Neural progenitor cell (in vitro differentiated cells): ENCODE data around the gene GAD1. TPM values are rescaled to one million over a fixed set of nuclear protein-coding genes. Genes with fewer than 3 reads are reported as not detected.

Experiments
- DNase-seq: peaks from one replicate; pipeline ENCODE4 v3.0.0-alpha.2; 2016; ENCODE audit warnings: low spot score
- H2AFZ ChIP-seq: fragments of 200-600 bp; sonication (generic); replicated peaks from 2 replicates; pipeline ENCODE4 v1.6.1; 2016; ENCODE audit warnings: antibody characterized with exemption
- H3F3A ChIP-seq: fragments of 200-600 bp; sonication (generic); 2 replicates; pipeline ENCODE4 v1.6.1; 2016; ENCODE audit warnings: antibody characterized with exemption, low read depth
- H3K27ac ChIP-seq: fragments of 200-600 bp; sonication (generic); 2 replicates; pipeline ENCODE4 v1.5.1; 2016; ENCODE audit warnings: mild to moderate bottlenecking
- H3K27me3 ChIP-seq: fragments of 200-600 bp; sonication (generic); 2 replicates; pipeline ENCODE4 v1.6.1; 2016; ENCODE audit warnings: mild to moderate bottlenecking, moderate library complexity
- H3K36me3 ChIP-seq: fragments of 200-600 bp; sonication (generic); 2 replicates; pipeline ENCODE4 v1.5.1; 2016
- H3K4me1 ChIP-seq: fragments of 200-600 bp; sonication (generic); 2 replicates; pipeline ENCODE4 v1.6.1; 2016; ENCODE audit warnings: mixed run types
- H3K4me2 ChIP-seq: fragments of 200-600 bp; sonication (generic); 2 replicates; pipeline ENCODE4 v1.6.1; 2016
- H3K4me3 ChIP-seq: fragments of 200-600 bp; sonication (generic); 2 replicates; pipeline ENCODE4 v1.5.1; 2016
- H3K79me2 ChIP-seq: fragments of 200-600 bp; sonication (generic); 2 replicates; pipeline ENCODE4 v1.6.1; 2016; ENCODE audit warnings: low read depth
- H3K9ac ChIP-seq: fragments of 200-600 bp; sonication (generic); 2 replicates; pipeline ENCODE4 v1.6.1; 2016
- H3K9me3 ChIP-seq: fragments of 200-600 bp; sonication (generic); 2 replicates; pipeline ENCODE4 v1.5.1; 2016; ENCODE audit warnings: low read depth
- H4K20me1 ChIP-seq: fragments of 200-600 bp; sonication (generic); 2 replicates; pipeline ENCODE4 v1.6.1; 2016; ENCODE audit warnings: low read depth
- H3K27ac Mint-ChIP-seq: 3 replicates; pipeline ENCODE4 v1.8.0; 2021; ENCODE audit warnings: mixed read lengths
- H3K27me3 Mint-ChIP-seq: 2 replicates; pipeline ENCODE4 v1.8.0; 2022; ENCODE audit warnings: low read depth, mild to moderate bottlenecking, inconsistent platforms, moderate library complexity, mixed read lengths; ENCODE audit not compliant: insufficient read depth
- H3K36me3 Mint-ChIP-seq: 3 replicates; pipeline ENCODE4 v1.8.0; 2021; ENCODE audit warnings: mixed read lengths
- H3K4me1 Mint-ChIP-seq: 3 replicates; pipeline ENCODE4 v1.8.0; 2021; ENCODE audit warnings: mixed read lengths
- H3K4me3 Mint-ChIP-seq: 3 replicates; pipeline ENCODE4 v1.8.0; 2021; ENCODE audit warnings: mild to moderate bottlenecking, moderate library complexity, mixed read lengths
- H3K9me3 Mint-ChIP-seq: 3 replicates; pipeline ENCODE4 v1.8.0; 2020; ENCODE audit warnings: mixed read lengths
- EZH2 ChIP-seq: fragments of 200-600 bp; sonication (generic); IDR thresholded peaks from 2 replicates; pipeline ENCODE4 v1.6.1; 2017; ENCODE audit warnings: antibody characterized with exemption, mild to moderate bottlenecking, moderate library complexity
- EZH2phosphoT487 ChIP-seq: fragments of 200-600 bp; sonication (generic); IDR thresholded peaks from 2 replicates; pipeline ENCODE4 v1.6.1; 2017; ENCODE audit warnings: antibody characterized with exemption
- total RNA-seq: library from RNA; depleted of rRNA; stranded (reverse); fragments of >200 nt; gene quantifications from 2 replicates; pipeline ENCODE4 v1.2.3, GENCODE V29; 2015; ENCODE audit warnings: low replicate concordance
- TF ChIP-seq, protein P1 (sequence below): fragments of 200-600 bp; sonication (generic); IDR thresholded peaks from 2 replicates; pipeline ENCODE4 v1.5.1; 2017; ENCODE audit warnings: antibody characterized with exemption, mild to moderate bottlenecking

GAD1 gene
- total RNA-seq, 1 donor from 2014 or later: 10.7 TPM

DNA sequence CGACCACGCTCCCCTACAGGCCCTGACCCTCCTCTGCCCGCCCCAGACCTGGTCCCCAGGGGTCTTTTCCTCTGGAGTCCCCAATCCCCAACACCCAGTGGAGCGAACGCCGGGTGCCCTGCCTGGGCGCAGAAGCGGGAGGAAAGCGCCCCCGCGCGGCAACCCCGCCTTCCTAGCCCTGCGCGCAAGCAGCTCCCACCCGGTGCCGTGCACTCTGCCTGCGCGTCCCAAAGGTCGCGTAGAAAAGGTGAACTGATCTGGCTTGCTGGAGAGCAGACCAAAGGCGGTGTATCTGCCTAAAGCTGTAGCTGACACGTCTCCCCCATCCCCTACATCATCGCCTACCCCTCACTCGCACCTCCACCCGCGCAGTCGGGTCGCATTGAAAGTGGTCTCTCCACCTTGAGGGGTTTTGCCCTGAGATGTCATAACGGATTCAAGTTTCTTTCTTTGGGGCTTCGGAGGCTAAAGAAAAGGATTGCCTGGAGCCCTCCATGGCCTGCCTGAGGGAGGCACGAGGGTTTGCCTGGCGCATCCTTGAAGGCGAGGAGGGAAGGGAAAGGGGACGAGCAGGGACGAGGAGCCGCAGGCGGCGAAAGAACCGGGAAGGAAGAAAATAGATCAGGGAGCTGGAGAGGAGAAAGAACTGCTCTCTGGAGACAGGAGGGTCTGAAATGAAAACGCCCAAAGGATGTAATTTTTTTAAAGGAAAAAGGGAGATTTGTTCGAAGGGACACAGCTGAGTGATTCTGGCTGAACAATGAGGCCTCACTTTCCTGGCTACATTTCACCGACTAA lies 5.8 kb downstream of the GAD1 start:
- Mint-ChIP-seq H3K4me1 (peaks cover 58% of the 10 kb centered on the region), H3K9me3 (no peaks in the 10 kb centered on the region), H3K27me3 (peaks cover 65% of the 10 kb centered on the region), H3K36me3 (peaks cover 3% of the 10 kb centered on the region), H3K27ac (no peak overlapping the region), H3K4me3 (peak overlapping the region; percentile 86)
- Histone ChIP-seq H2AFZ (peak overlapping the region; percentile 95), H3K79me2 (no peaks in the 10 kb centered on the region), H3K36me3 (no peaks in the 10 kb centered on the region), H3K4me3 (peak overlapping the region; percentile 47), H3K9me3 (no peaks in the 10 kb centered on the region), H3K4me1 (peaks cover 53% of the 10 kb centered on the region), H3K27me3 (peaks cover 100% of the 10 kb centered on the region), H4K20me1 (peaks cover 29% of the 10 kb centered on the region), H3K9ac (no peak overlapping the region), H3F3A (peaks cover 45% of the 10 kb centered on the region), H3K4me2 (peak overlapping the region; percentile 96), H3K27ac (no peak overlapping the region)
- TF ChIP-seq EZH2phosphoT487: peak; percentile 66
- TF ChIP-seq, protein P1, sequence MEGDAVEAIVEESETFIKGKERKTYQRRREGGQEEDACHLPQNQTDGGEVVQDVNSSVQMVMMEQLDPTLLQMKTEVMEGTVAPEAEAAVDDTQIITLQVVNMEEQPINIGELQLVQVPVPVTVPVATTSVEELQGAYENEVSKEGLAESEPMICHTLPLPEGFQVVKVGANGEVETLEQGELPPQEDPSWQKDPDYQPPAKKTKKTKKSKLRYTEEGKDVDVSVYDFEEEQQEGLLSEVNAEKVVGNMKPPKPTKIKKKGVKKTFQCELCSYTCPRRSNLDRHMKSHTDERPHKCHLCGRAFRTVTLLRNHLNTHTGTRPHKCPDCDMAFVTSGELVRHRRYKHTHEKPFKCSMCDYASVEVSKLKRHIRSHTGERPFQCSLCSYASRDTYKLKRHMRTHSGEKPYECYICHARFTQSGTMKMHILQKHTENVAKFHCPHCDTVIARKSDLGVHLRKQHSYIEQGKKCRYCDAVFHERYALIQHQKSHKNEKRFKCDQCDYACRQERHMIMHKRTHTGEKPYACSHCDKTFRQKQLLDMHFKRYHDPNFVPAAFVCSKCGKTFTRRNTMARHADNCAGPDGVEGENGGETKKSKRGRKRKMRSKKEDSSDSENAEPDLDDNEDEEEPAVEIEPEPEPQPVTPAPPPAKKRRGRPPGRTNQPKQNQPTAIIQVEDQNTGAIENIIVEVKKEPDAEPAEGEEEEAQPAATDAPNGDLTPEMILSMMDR: peak; percentile 74
- peak; percentile 79 for TF ChIP-seq EZH2
- peak; percentile 77 for DNase-seq

DNA sequence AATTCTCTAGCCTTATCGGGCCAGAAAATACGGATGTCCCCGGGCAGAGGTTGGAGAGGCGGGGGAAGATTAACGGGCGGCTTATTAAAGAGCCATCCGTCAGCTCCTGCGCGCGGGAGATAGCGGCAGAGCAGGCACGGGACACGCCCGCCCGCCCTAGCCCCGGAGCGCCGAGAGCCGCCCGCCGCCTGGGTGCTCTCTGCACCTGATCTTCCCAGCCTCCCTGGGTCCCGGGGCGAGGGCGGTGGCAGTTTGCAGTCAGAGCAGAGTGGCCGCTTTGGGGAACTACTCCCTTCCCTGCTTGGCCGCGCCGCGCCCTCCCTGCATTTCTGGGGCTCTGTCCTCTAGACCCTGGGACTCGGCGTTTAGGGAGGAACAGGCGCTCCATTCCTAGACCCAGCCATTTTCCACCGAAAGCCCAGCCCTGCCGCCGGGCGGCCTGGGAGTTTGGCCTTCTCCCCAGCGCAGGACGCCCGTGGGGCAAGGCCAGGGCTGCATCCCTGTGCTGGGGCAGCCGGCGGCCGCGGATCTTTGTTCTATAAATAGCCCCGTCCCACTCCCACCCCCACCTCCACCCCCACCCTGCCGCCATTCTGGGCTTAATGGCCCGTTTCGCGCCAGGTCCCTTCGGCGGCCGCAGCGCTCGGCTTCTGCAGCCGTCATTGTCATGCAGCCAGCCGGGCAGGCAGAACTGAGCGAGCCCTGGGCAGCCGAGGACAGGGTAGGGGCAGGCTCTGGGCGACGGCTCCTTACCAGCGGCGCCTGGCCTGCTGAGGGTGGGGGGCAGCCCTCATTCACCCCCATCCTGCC lies 6.6 kb downstream of the GAD1 start:
- Histone ChIP-seq H3K4me1 (peaks cover 52% of the 10 kb centered on the region), H3K4me3 (peak overlapping the region; percentile 47), H2AFZ (peak overlapping the region; percentile 95), H3F3A (peaks cover 38% of the 10 kb centered on the region), H3K27me3 (peaks cover 95% of the 10 kb centered on the region), H3K36me3 (no peaks in the 10 kb centered on the region), H3K4me2 (peak overlapping the region; percentile 96), H3K9me3 (no peaks in the 10 kb centered on the region), H3K27ac (no peak overlapping the region), H4K20me1 (peaks cover 29% of the 10 kb centered on the region), H3K9ac (no peak overlapping the region), H3K79me2 (no peaks in the 10 kb centered on the region)
- H3K4me3 Mint-ChIP-seq: peak overlapping the region; percentile 86
- TF ChIP-seq, protein P1: no peak
- H3K27me3 Mint-ChIP-seq: peaks cover 59% of the 10 kb centered on the region
- peaks cover 3% of the 10 kb centered on the region for H3K36me3 Mint-ChIP-seq
- no peak overlapping the region for H3K27ac Mint-ChIP-seq
- peaks cover 53% of the 10 kb centered on the region for H3K4me1 Mint-ChIP-seq
- H3K9me3 Mint-ChIP-seq: no peaks in the 10 kb centered on the region
- peak; percentile 66 for DNase-seq

DNA sequence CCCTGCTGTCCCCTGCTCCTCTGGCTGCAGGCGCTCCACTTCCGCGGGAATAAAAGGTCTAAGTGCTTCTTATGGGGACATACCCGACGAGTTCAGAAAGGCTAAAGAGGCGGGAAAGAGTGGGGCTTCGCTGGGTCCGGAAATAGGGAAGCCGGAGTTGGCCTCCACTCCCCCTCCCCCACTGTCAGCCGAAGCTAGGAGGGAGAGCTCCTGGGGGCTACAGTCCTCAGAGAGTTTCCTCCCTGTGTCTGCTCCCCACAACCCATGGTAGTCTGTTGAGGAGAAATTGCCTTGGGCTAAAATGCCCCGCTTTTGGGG lies 7.2 kb downstream of the GAD1 start:
- Mint-ChIP-seq H3K4me1 (peaks cover 47% of the 10 kb centered on the region), H3K9me3 (no peaks in the 10 kb centered on the region), H3K4me3 (peak overlapping the region; percentile 86), H3K36me3 (peaks cover 3% of the 10 kb centered on the region), H3K27ac (no peak overlapping the region), H3K27me3 (peaks cover 53% of the 10 kb centered on the region)
- no peak for DNase-seq
- Histone ChIP-seq H4K20me1 (peaks cover 23% of the 10 kb centered on the region), H3K27me3 (peaks cover 90% of the 10 kb centered on the region), H2AFZ (peak overlapping the region; percentile 95), H3K9ac (no peak overlapping the region), H3K9me3 (no peaks in the 10 kb centered on the region), H3F3A (peaks cover 32% of the 10 kb centered on the region), H3K79me2 (no peaks in the 10 kb centered on the region), H3K4me3 (peak overlapping the region; percentile 47), H3K4me2 (peak overlapping the region; percentile 96), H3K36me3 (no peaks in the 10 kb centered on the region), H3K4me1 (peaks cover 46% of the 10 kb centered on the region), H3K27ac (no peak overlapping the region)
- TF ChIP-seq, protein P1: no peak
- TF ChIP-seq EZH2 (no peak), EZH2phosphoT487 (no peak)
